ENCODE data around the gene DMAC2. TPM values are rescaled to one million over a fixed set of nuclear protein-coding genes. Genes with fewer than 3 reads are reported as not detected.

DMAC2 gene
- total and polyA plus RNA-seq, 2 of the 13 experiments (the other 11 are each of a cell fraction or from before 2014, with no cell fraction given), result 39.0 to 66.0 TPM

- TF ChIP-seq ATF6 (CRISPR knock-in tag; conservative IDR thresholded peaks at IDR 0.05) (no peak), KAT7 (CRISPR knock-in tag; IDR thresholded peaks at IDR 0.05; ENCODE audit: borderline replicate concordance) (no peak), EP300 (IDR thresholded peaks at IDR 0.05; ENCODE audit: low read depth in 2 of 2, low read length in 2 of 2) (no peak), EP300 (CRISPR knock-in tag; IDR thresholded peaks at IDR 0.05; ENCODE audit: borderline replicate concordance) (no peak), ZNF878 (CRISPR knock-in tag; IDR thresholded peaks at IDR 0.05) (0 out of 2 replicates have a peak, but pooled peaks have one; percentile 41), GATAD2A (CRISPR knock-in tag; IDR thresholded peaks at IDR 0.05) (peak; percentile 58), ZNF570 (CRISPR knock-in tag; IDR thresholded peaks at IDR 0.05; ENCODE audit: borderline replicate concordance) (no peak), CENPBD1 (CRISPR knock-in tag; IDR thresholded peaks at IDR 0.05; ENCODE audit: borderline replicate concordance, low read depth) (no peak), TCF7 (IDR thresholded peaks at IDR 0.05; ENCODE audit: low read depth) (no peak), RXRB (CRISPR knock-in tag; IDR thresholded peaks at IDR 0.05; ENCODE audit: borderline replicate concordance) (peak; percentile 24; the same call in 1 of the 2 replicates), TEAD3 (CRISPR knock-in tag; optimal IDR thresholded peaks at IDR 0.05; ENCODE audit: borderline replicate concordance) (peak; percentile 94), DRAP1 (CRISPR knock-in tag; IDR thresholded peaks at IDR 0.05) (peak; percentile 52; the same call in 1 of the 2 replicates), ZNF652 (CRISPR knock-in tag; IDR thresholded peaks at IDR 0.05; ENCODE audit: borderline replicate concordance, low read depth) (no peak), MTA1 (CRISPR knock-in tag; IDR thresholded peaks at IDR 0.05; ENCODE audit: borderline replicate concordance) (no peak), SP5 (CRISPR knock-in tag; IDR thresholded peaks at IDR 0.05; ENCODE audit: borderline replicate concordance, low read depth) (no peak), ZNF513 (CRISPR knock-in tag; conservative IDR thresholded peaks at IDR 0.05) (no peak), ZNF782 (CRISPR knock-in tag; IDR thresholded peaks at IDR 0.05; ENCODE audit: borderline replicate concordance) (peak; percentile 40; the same call in 1 of the 2 replicates), SRSF4 (IDR thresholded peaks at IDR 0.05; ENCODE audit: low read depth, low read length, poor library complexity, severe bottlenecking) (no peak), DNMT1 (CRISPR knock-in tag; IDR thresholded peaks at IDR 0.05) (no peak), ZNF18 (CRISPR knock-in tag; IDR thresholded peaks at IDR 0.05; ENCODE audit: insufficient replicate concordance) (no peak), HOMEZ (CRISPR knock-in tag; IDR thresholded peaks at IDR 0.05; ENCODE audit: low read depth) (0 out of 2 replicates have a peak, but pooled peaks have one; percentile 12)
These were observed 30.4 kb downstream of the DMAC2 start (continued) for GRCh38 chr19:41409288-41409687.

Data from HepG2 (cell line).